ENCODE data around the gene SPPL3.
"Not testable (repeated sequence)": the region's sequence is repeated elsewhere in the genome, so short reads cannot be mapped to it uniquely, and the experiment has no call there.

Gene SPPL3

GRCh38 chr12:120841525-120841924 is 62.6 kb downstream of the SPPL3 start:
- DNase-seq, result no peak

GRCh38 chr12:120839503-120839902 is 64.7 kb downstream of the SPPL3 start:
- no peak for DNase-seq

- DNase-seq, result not testable (repeated sequence)
These were observed 65.4 kb downstream of the SPPL3 start for GRCh38 chr12:120838629-120839383.

GRCh38 chr12:120836114-120836684 is 68.0 kb downstream of the SPPL3 start:
- DNase-seq, result no peak

GRCh38 chr12:120835657-120836056 is 68.5 kb downstream of the SPPL3 start:
- DNase-seq, result peak; percentile 11

- no peak for DNase-seq
These were observed 68.9 kb downstream of the SPPL3 start for GRCh38 chr12:120835304-120835612.

GRCh38 chr12:120834489-120835303 is 69.5 kb downstream of the SPPL3 start:
- no peak for DNase-seq

- DNase-seq, result no peak
These were observed 70.3 kb downstream of the SPPL3 start for GRCh38 chr12:120833849-120834248.

GRCh38 chr12:120832737-120833136 is 71.4 kb downstream of the SPPL3 start:
- no peak for DNase-seq

GRCh38 chr12:120831648-120832267 is 72.4 kb downstream of the SPPL3 start:
- DNase-seq, result no peak

GRCh38 chr12:120830966-120831365 is 73.2 kb downstream of the SPPL3 start:
- no peak for DNase-seq

GRCh38 chr12:120830052-120830940 is 73.9 kb downstream of the SPPL3 start:
- peak; percentile 24 for DNase-seq

GRCh38 chr12:120826335-120826734 is 77.8 kb downstream of the SPPL3 start:
- peak; percentile 10 for DNase-seq

- DNase-seq, result no peak
These were observed 78.8 kb downstream of the SPPL3 start for GRCh38 chr12:120825337-120825736.

- DNase-seq, result no peak
These were observed 81.2 kb downstream of the SPPL3 start for GRCh38 chr12:120822832-120823503.

- no peak for DNase-seq
These were observed 82.3 kb downstream of the SPPL3 start for GRCh38 chr12:120821878-120822277.

- no peak for DNase-seq
These were observed 83.2 kb downstream of the SPPL3 start for GRCh38 chr12:120820884-120821510.

- no peak for DNase-seq
These were observed 85.7 kb downstream of the SPPL3 start for GRCh38 chr12:120818416-120818815.

- no peak for DNase-seq
These were observed 86.4 kb downstream of the SPPL3 start for GRCh38 chr12:120817559-120818330.

- DNase-seq, result no peak
These were observed 87.8 kb downstream of the SPPL3 start for GRCh38 chr12:120816363-120816762.

All from DMS53 (cell line).